GM21576 (cell line): ENCODE data around the gene PPP1R1C.
"Not testable (repeated sequence)": the region's sequence is repeated elsewhere in the genome, so short reads cannot be mapped to it uniquely, and the experiment has no call there.

Source experiments
- ATAC-seq: cut with Tn5 transposase; IDR thresholded peaks from one replicate; pipeline ENCODE4 v1.9.1; 2021; ENCODE audit warnings: mild to moderate bottlenecking, moderate library complexity; ENCODE audit not compliant: unreplicated experiment

Gene PPP1R1C

DNA sequence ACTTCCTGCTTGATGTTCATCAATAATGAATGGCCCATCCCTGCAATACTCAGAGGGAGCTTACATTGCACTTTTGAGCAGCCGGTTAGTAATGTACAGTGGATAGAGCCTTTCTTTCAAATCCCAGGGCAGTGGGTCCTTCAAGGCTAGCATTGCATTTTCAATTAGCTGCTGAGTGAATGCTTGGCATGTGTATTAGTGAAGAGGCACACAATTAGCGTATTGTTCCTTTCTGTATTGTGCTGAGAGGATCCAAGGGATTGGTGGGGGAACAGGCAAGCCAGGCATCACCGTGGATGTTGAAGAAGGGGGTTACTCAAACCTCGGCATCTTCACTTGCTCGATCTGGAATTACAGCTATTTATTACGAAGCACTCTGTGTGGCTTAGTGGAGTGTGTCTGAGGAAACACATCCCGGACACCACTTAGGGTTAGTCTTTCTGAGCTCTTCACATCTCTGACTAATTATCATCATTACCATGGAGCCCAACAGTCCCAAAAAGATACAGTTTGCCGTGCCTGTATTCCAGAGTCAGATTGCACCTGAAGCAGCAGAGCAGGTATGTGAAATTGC is at the start of gene PPP1R1C:
TSS of gene PPP1R1C (plus strand) at position 222 of the 574 bp plus-strand sequence. CDS start at position 480, 258 bp downstream.
- ATAC-seq, result no peak

- ATAC-seq, result no peak
Observed at GRCh38 chr2:181937473-181937872, 48.2 kb upstream of the PPP1R1C start.

GRCh38 chr2:181943411-181944124 is 42.1 kb upstream of the PPP1R1C start:
- ATAC-seq, result no peak

- ATAC-seq, result no peak
Observed at GRCh38 chr2:181944164-181944913, 41.3 kb upstream of the PPP1R1C start.

DNA sequence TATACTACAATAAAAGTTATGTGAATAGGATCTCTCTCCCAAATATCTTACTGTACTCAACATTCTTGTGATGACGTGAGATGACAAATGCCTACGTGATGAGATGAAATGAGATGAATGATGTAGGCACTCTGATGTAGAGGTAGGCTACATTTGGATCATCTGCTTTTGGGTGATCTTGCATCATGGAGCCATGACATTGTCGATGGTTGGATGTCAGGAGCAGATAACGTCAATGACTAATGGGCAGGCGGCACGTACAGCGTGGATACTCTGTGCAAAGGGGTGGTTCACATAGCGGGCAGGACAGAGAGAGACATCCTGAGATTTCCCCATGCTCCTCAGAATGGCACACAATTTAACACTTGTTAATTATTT is 40.8 kb upstream of the PPP1R1C start:
- ATAC-seq, result no peak

DNA sequence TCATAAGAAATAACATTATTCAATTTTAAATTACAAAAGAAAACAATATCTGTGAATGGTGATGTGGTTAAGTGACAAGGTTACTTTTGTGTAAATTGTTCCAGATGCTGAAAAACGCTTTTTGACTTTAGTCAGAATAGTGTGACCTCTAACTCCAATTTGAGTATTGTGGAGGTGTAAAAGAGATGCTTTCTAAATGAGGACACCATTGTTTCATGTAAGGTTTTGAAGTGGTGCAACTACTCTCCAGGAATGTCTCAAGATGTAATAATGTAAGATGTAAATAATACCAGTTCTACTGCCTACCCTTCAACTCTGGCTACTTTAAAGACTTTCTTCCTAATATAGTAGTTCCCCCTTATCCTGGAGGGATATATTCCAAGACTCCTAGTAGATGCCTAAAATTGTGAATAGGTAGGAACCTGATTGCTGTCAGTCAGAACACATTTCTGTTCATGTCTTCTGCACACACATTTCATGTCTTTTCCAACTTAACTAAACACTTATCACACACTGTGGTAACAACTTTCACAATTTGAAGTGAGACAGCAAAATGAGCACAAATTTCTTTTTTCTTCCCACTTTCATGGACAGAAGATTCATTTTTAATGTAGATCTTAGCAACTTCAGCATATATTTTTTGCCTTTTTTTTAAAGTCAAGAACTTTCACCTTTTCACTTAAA is 39.1 kb upstream of the PPP1R1C start:
- no peak for ATAC-seq

DNA sequence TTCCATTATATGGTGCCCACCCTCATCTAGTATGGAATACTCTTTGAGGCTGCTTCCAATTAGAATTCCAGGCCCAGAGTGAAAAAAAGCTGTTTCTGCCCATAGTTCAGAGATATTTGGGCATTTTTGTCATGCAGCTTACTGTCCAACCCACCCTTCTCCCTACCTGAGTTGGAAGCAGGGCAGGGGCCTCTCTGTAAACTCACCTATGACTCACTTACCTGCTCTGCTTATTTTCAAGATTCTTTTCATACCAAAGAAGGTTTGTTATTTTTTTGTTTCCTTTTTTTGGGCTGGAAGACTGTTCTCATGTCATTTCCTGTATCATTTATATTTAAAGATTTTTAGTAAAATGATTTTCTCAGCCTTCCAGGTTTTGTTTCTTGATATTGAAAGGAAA is 38.4 kb upstream of the PPP1R1C start:
- no peak for ATAC-seq

- ATAC-seq, result no peak
Observed at GRCh38 chr2:181948227-181948626, 37.4 kb upstream of the PPP1R1C start.

DNA sequence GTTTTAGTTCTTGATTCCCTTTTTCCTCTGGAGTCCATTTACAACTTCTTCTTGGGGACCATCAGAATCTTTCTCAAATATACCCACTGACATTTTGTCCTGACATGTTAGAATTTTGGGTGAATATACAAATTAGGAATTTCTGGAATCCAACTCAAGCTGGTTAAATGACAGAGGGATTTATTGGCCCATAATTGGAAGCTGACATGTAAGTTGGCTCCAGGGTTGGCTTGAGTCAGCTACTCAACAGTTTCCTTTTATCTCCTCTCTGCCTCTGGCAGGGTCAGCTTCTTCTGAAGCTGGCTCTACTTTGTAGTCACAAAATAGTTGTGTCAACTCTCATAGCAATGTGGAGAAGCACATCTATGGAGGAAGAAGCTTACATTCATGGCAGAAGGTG is 36.6 kb upstream of the PPP1R1C start:
- ATAC-seq, result no peak

GRCh38 chr2:181952404-181953226 is 33.0 kb upstream of the PPP1R1C start:
- ATAC-seq, result no peak

DNA sequence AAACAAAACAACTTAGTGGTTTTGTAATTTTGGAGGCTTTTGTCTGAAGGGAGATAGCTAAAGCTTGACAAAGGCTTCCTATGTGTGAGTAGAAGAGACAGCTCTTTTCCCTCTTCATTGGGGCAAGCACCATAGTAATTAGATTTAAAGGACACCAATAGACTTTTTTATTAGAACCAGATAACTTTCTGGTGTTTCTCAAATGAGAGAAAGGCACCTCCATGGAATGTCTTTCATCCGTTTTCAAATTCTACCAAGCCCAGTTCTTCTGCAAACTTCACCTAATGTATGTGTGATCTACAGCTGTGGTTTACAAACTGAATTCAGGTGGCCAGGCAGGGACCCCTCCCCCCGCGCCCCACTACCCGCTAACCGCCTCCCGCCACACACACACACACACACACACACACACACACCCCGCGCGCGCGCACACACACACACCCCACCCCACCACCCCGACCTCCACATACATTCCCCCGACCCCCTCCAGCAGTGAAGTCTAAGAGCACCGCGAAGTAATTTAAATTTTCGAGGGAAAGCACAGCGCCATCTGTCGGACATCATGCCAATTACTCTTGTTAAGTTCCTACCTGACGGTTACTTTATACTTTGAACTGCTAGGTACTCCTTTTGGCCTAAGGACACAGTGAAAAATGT is 31.6 kb upstream of the PPP1R1C start:
- peak; percentile 80 for ATAC-seq

DNA sequence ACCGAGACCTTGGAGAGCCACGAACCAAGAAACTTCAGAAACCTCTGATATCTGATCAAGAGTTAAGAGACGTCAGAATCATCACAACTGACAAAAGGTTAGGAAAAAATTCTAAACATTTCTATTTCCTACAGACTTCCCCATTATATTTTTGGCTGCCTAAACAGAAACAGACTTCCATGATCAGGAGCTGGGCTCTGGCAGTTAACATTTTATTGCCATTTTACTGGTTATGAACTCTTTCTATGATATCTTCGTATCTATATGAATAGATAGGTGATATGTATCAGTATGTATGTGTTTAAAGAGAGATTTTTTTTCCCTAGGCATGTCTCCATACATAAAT is 31.1 kb upstream of the PPP1R1C start:
- no peak for ATAC-seq

DNA sequence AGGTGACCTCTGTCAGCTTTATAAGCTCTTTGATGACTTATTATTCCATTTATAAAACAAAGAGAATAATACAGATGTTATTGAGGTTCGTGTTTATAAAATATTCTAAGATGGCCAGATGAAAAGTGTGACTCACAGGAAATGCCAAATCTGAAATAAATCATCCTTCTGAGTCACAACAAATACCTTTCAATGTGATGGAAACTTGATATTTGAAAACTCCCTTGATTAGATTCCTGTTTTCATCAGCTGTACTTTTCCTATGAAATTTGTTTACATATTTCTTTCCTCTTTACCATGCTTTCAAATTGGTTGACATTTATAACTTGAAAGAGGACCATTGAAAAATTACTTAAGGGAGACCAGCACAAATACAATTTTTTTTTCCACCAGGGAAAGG is 30.6 kb upstream of the PPP1R1C start:
- ATAC-seq, result no peak

GRCh38 chr2:181955866-181956265 is 29.8 kb upstream of the PPP1R1C start:
- not testable (repeated sequence) for ATAC-seq

DNA sequence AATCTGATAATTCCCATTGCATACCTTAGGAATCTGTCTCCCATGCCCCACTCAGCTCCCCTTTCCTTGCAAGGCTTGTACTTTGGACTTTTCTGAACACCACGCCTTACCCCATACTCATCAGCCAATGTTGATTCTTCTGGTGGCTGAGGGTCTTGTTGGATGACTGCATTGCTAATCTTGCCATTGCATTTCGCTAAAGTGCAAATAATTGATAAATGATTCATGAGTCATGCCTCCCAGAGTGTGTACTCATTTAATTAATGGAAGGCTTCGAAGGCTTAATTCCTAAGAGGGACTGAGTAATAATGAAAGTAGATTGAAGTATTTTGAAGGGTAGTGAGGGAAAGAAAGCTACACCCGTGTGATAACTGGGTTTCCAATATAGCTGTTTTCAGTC is 28.0 kb upstream of the PPP1R1C start:
- ATAC-seq, result no peak

GRCh38 chr2:181958726-181959125 is 26.9 kb upstream of the PPP1R1C start:
- no peak for ATAC-seq

DNA sequence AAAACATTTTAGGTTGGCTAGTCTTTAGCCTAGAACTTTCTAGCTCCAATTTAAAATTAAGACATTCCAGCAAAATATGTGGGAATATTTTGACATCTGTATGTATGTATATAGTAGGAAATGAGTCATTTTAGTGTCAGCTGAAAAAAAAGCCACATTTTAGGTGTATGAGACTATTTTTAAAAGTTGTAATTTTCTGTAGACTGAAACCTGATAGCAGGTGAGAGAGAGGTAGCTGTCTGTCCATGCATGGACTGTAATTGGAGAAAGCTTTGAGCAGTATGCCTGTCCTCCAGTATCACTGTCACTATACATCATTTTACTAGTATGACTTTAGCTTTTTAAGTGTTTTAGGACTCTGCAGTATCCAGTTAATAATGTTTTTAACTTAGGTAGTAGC is 26.1 kb upstream of the PPP1R1C start:
- ATAC-seq, result no peak

GRCh38 chr2:181961167-181961566 is 24.5 kb upstream of the PPP1R1C start:
- not testable (repeated sequence) for ATAC-seq

GRCh38 chr2:181962142-181962541 is 23.5 kb upstream of the PPP1R1C start:
- no peak for ATAC-seq

DNA sequence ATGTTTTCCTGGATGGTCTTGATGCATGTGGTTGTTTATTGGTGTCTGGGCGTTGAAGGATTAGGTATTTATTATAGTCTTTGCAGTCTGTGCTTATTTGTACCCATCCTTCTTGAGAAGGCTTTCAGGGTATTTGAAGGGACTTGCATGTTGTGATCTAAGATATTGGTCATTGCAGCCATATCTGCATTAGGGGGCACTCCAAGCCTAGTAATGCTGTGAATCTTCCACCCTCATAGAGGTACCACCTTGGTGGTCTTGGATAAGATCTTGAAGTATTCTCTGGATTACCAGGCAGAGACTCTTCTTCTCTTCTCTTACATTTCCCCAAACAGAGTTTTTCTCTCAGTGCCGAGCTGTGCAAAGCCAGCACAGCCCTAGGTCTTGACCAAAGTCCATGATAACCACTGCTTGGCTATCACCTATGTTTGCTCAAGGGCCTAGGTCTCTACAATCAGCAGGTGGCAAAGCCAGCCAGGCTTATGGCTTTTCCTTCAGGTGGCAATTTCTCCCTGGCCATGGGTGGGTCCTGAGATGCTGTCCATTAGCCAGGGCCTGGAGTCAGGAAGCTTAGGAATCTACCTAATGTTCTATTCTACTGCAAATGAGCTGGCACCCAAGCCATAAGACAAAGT is 15.4 kb upstream of the PPP1R1C start:
- ATAC-seq, result no peak
